Measurements from ENCODE around the gene PRKAR1B. TPM values are rescaled to one million over a fixed set of nuclear protein-coding genes. Genes with fewer than 3 reads are reported as not detected.

The PRKAR1B gene
- total and polyA plus RNA-seq, 10 donors: 9.9 to 39.5 (median 23.5) TPM

DNA sequence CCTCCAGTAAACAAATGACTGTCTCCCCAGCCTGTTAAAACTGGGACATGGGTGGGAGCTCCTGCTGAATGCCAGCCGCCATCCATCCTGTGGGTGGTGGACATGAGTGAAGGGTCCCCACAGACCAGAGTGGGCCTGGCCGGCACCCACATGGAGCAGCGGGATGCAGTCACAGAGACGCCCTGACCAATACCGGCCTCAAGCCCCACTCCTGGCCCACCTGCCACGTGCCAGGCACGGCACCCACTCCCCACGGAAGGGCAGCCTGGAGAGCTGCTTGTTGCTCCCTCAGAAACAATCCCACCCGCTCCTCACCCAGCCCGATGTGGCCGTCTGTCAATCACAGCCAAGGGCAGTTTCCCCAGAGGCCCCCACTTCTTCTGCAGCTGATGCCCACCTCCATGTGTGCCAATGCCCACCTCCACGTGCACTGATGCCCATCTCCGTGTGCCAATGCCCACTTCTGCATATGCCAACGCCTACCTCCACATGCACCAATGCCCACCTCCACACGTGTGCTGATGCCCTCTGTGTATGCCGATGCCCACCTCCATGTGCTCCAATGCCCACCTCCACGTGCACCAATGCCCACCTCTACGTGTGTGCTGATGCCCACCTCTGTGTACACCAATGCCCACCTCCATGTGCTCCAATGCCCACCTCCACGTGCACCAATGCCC, 43.4 kb downstream of the PRKAR1B start:
- peak; percentile 45 for DNase-seq
- WGBS, 5 donors: 93 to 98% (median 96%) methylated on average over 8 to 19 of the region's 19 CpGs

GRCh38 chr7:682810-683209, 44.3 kb downstream of the PRKAR1B start:
- WGBS, 5 donors: 94 to 96% (median 96%) methylated on average over 10 to 11 of the region's 11 CpGs
- DNase-seq: peak; percentile 58
- peaks cover 0 to 54% (median 31%) of the 10 kb centered on the region in 8 donors for H3K9me3 ChIP-seq
- intact Hi-C loops (cut with DNase I; ENCODE audit: low total_unique reads): no loop called here
- no peak overlapping the region for H3K4me3 ChIP-seq
- TF ChIP-seq POLR2AphosphoS5 (IDR thresholded peaks at IDR 0.05): no peak
- TF ChIP-seq, protein P1, sequence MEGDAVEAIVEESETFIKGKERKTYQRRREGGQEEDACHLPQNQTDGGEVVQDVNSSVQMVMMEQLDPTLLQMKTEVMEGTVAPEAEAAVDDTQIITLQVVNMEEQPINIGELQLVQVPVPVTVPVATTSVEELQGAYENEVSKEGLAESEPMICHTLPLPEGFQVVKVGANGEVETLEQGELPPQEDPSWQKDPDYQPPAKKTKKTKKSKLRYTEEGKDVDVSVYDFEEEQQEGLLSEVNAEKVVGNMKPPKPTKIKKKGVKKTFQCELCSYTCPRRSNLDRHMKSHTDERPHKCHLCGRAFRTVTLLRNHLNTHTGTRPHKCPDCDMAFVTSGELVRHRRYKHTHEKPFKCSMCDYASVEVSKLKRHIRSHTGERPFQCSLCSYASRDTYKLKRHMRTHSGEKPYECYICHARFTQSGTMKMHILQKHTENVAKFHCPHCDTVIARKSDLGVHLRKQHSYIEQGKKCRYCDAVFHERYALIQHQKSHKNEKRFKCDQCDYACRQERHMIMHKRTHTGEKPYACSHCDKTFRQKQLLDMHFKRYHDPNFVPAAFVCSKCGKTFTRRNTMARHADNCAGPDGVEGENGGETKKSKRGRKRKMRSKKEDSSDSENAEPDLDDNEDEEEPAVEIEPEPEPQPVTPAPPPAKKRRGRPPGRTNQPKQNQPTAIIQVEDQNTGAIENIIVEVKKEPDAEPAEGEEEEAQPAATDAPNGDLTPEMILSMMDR (IDR thresholded peaks at IDR 0.05 in 8 of 11, conservative IDR thresholded peaks at IDR 0.05 in 3 of 11): no peak
- H3K36me3 ChIP-seq: peaks cover 0 to 40% (median 11%) of the 10 kb centered on the region in 6 donors
- H3K27me3 ChIP-seq (replicated peaks in 1 of 7): no peaks in the 10 kb centered on the region
- no peaks in the 10 kb centered on the region for H3K4me1 ChIP-seq
- no peak overlapping the region for H3K27ac ChIP-seq

More for the DNA sequence above, 43.4 kb downstream of the PRKAR1B start:
- intact Hi-C loops (cut with DNase I; ENCODE audit: low total_unique reads): no loop called here
- H3K9me3 ChIP-seq: peaks cover 2 to 62% (median 40%) of the 10 kb centered on the region in 8 donors
- no peak for TF ChIP-seq POLR2A (IDR thresholded peaks at IDR 0.05)
- TF ChIP-seq, protein P1 (IDR thresholded peaks at IDR 0.05 in 8 of 11, conservative IDR thresholded peaks at IDR 0.05 in 3 of 11): no peak
- TF ChIP-seq POLR2AphosphoS5 (IDR thresholded peaks at IDR 0.05): no peak
- no peaks in the 10 kb centered on the region for H3K4me1 ChIP-seq
- H3K27ac ChIP-seq: no peak overlapping the region
- H3K36me3 ChIP-seq: peaks cover 0 to 38% (median 11%) of the 10 kb centered on the region in 6 donors
- no peak overlapping the region for H3K4me3 ChIP-seq
- H3K27me3 ChIP-seq (replicated peaks in 1 of 7): no peaks in the 10 kb centered on the region

- DNase-seq: peak; percentile 36
- H3K27ac ChIP-seq: no peak overlapping the region
- H3K9me3 ChIP-seq: peaks cover 0 to 43% (median 20%) of the 10 kb centered on the region in 8 donors
- intact Hi-C loops (cut with DNase I; ENCODE audit: low total_unique reads): no loop called here
- H3K27me3 ChIP-seq (replicated peaks in 1 of 7): no peaks in the 10 kb centered on the region
- no peak overlapping the region for H3K4me3 ChIP-seq
- WGBS, 5 donors: 86 to 93% (median 90%) methylated on average over 13 of the region's 13 CpGs
- no peaks in the 10 kb centered on the region for H3K4me1 ChIP-seq
- H3K36me3 ChIP-seq: peaks cover 0 to 51% (median 16%) of the 10 kb centered on the region in 6 donors
- TF ChIP-seq POLR2AphosphoS5 (IDR thresholded peaks at IDR 0.05) (no peak), POLR2A (IDR thresholded peaks at IDR 0.05) (no peak)
- TF ChIP-seq, protein P1 (IDR thresholded peaks at IDR 0.05 in 8 of 11, conservative IDR thresholded peaks at IDR 0.05 in 3 of 11): no peak
These were observed 45.4 kb downstream of the PRKAR1B start for GRCh38 chr7:681551-682307.
